Measurements from ENCODE around the gene HIVEP2. TPM values are rescaled to one million over a fixed set of nuclear protein-coding genes. Genes with fewer than 3 reads are reported as not detected.

The HIVEP2 gene
- total RNA-seq, 1 donor from 2014 or later: 11.7 TPM

GRCh38 chr6:142854589-142855488, 90.1 kb downstream of the HIVEP2 start:
- no peaks in the 10 kb centered on the region for H3K36me3 Mint-ChIP-seq (ENCODE audit: low read depth)
- H3K9me3 Mint-ChIP-seq (ENCODE audit: low read depth): no peaks in the 10 kb centered on the region
- no peak for TF ChIP-seq CTCF (IDR thresholded peaks at IDR 0.05)
- no peaks in the 10 kb centered on the region for H3K27me3 Mint-ChIP-seq (ENCODE audit: low read depth)
- H3K27ac Mint-ChIP-seq (ENCODE audit: unreplicated experiment): no peak overlapping the region
- DNase-seq (ENCODE audit: low spot score): no peak
- peaks cover 36% of the 10 kb centered on the region for H3K4me1 Mint-ChIP-seq (ENCODE audit: low read depth)
- no peak overlapping the region for H3K4me3 Mint-ChIP-seq (ENCODE audit: unreplicated experiment)

- no peaks in the 10 kb centered on the region for H3K9me3 Mint-ChIP-seq (ENCODE audit: low read depth)
- DNase-seq (ENCODE audit: low spot score): no peak
- H3K27me3 Mint-ChIP-seq (ENCODE audit: low read depth): no peaks in the 10 kb centered on the region
- no peak overlapping the region for H3K4me3 Mint-ChIP-seq (ENCODE audit: unreplicated experiment)
- peaks cover 36% of the 10 kb centered on the region for H3K4me1 Mint-ChIP-seq (ENCODE audit: low read depth)
- TF ChIP-seq CTCF (IDR thresholded peaks at IDR 0.05): no peak
- no peaks in the 10 kb centered on the region for H3K36me3 Mint-ChIP-seq (ENCODE audit: low read depth)
- peak overlapping the region; percentile 25 for H3K27ac Mint-ChIP-seq (ENCODE audit: unreplicated experiment)
These were observed 91.5 kb downstream of the HIVEP2 start for GRCh38 chr6:142853244-142854180.

- no peak for DNase-seq (ENCODE audit: low spot score)
- Mint-ChIP-seq H3K27me3 (ENCODE audit: low read depth) (no peaks in the 10 kb centered on the region), H3K36me3 (ENCODE audit: low read depth) (no peaks in the 10 kb centered on the region), H3K4me3 (ENCODE audit: unreplicated experiment) (no peak overlapping the region), H3K4me1 (ENCODE audit: low read depth) (peaks cover 52% of the 10 kb centered on the region), H3K9me3 (ENCODE audit: low read depth) (no peaks in the 10 kb centered on the region), H3K27ac (ENCODE audit: unreplicated experiment) (no peak overlapping the region)
- no peak for TF ChIP-seq CTCF (IDR thresholded peaks at IDR 0.05)
These were observed 93.4 kb downstream of the HIVEP2 start for GRCh38 chr6:142851601-142852000.

- Mint-ChIP-seq H3K4me3 (ENCODE audit: unreplicated experiment) (no peak overlapping the region), H3K4me1 (ENCODE audit: low read depth) (peaks cover 59% of the 10 kb centered on the region), H3K27me3 (ENCODE audit: low read depth) (no peaks in the 10 kb centered on the region), H3K9me3 (ENCODE audit: low read depth) (no peaks in the 10 kb centered on the region), H3K27ac (ENCODE audit: unreplicated experiment) (no peak overlapping the region), H3K36me3 (ENCODE audit: low read depth) (no peaks in the 10 kb centered on the region)
- no peak for DNase-seq (ENCODE audit: low spot score)
- no peak for TF ChIP-seq CTCF (IDR thresholded peaks at IDR 0.05)
These were observed 94.1 kb downstream of the HIVEP2 start for GRCh38 chr6:142850679-142851423.

All from chondrocyte (in vitro differentiated cells).